ENCODE data around the gene PRR30. TPM values are rescaled to one million over a fixed set of nuclear protein-coding genes. Genes with fewer than 3 reads are reported as not detected.
"Not testable (repeated sequence)": the region's sequence is repeated elsewhere in the genome, so short reads cannot be mapped to it uniquely, and the experiment has no call there.

The PRR30 gene
- total RNA-seq, 1 experiment from 2014 or later = not detected

GRCh38 chr2:27122791-27123190 lies 16.4 kb downstream of the PRR30 start:
- no peaks in the 10 kb centered on the region for H3K36me3 ChIP-seq (ENCODE audit: control insufficient read depth, insufficient read depth, low read length)
- no peaks in the 10 kb centered on the region for H3K9me3 ChIP-seq
- intact Hi-C loops (cut with micrococcal nuclease; ENCODE audit: unreplicated experiment) = no loop called here
- Mint-ChIP-seq H3K4me3 (ENCODE audit: unreplicated experiment) (peak overlapping the region; percentile 81), H3K27ac (ENCODE audit: unreplicated experiment) (no peak overlapping the region), H3K36me3 (ENCODE audit: insufficient read depth, unreplicated experiment) (peaks cover 6% of the 10 kb centered on the region), H3K27me3 (ENCODE audit: insufficient read depth, unreplicated experiment) (peaks cover 13% of the 10 kb centered on the region), H3K9me3 (ENCODE audit: unreplicated experiment) (no peaks in the 10 kb centered on the region), H3K4me1 (ENCODE audit: low read depth, unreplicated experiment) (peaks cover 9% of the 10 kb centered on the region)
- no peak for DNase-seq
- no peaks in the 10 kb centered on the region for H3K27me3 ChIP-seq (replicated peaks; ENCODE audit: control insufficient read depth, insufficient read depth, low read length)
- no peak overlapping the region for H3K4me3 ChIP-seq (ENCODE audit: low read depth, low read length)
- no peak for TF ChIP-seq CTCF (IDR thresholded peaks at IDR 0.05; ENCODE audit: insufficient read depth in 1 of 2, low read depth in 1 of 2, low read length in 1 of 2, severe bottlenecking in 1 of 2, unreplicated experiment in 1 of 2)
- peaks cover 16% of the 10 kb centered on the region for H3K4me1 ChIP-seq
- BruUV-seq (replicated peaks) = no TSS peak
- ChIA-PET CTCF (interaction anchor here (0.6 to 2.0 kb wide), 6 partner anchors 34 to 157 kb away, joined by 3 to 5 read pairs (median 4); partner anchors contain the start of gene KHK), POLR2A (interaction anchor here (0.5 to 1.2 kb wide), 3 partner anchors 12 to 95 kb away, joined by 3 to 8 read pairs (median 5); partner anchors contain the start of genes ATRAID, CAD, PREB and SLC5A6)

GRCh38 chr2:27121906-27122305 lies 17.3 kb downstream of the PRR30 start:
- H3K4me3 Mint-ChIP-seq (ENCODE audit: unreplicated experiment) = no peak overlapping the region
- peaks cover 6% of the 10 kb centered on the region for H3K36me3 Mint-ChIP-seq (ENCODE audit: insufficient read depth, unreplicated experiment)
- H3K27me3 ChIP-seq (replicated peaks; ENCODE audit: control insufficient read depth, insufficient read depth, low read length) = no peaks in the 10 kb centered on the region
- no peak overlapping the region for H3K4me3 ChIP-seq (ENCODE audit: low read depth, low read length)
- no peaks in the 10 kb centered on the region for H3K9me3 ChIP-seq
- no peak for TF ChIP-seq CTCF (IDR thresholded peaks at IDR 0.05; ENCODE audit: insufficient read depth in 1 of 2, low read depth in 1 of 2, low read length in 1 of 2, severe bottlenecking in 1 of 2, unreplicated experiment in 1 of 2)
- DNase-seq = no peak
- H3K9me3 Mint-ChIP-seq (ENCODE audit: unreplicated experiment) = no peaks in the 10 kb centered on the region
- no peaks in the 10 kb centered on the region for H3K36me3 ChIP-seq (ENCODE audit: control insufficient read depth, insufficient read depth, low read length)
- H3K4me1 ChIP-seq = peaks cover 16% of the 10 kb centered on the region
- CTCF ChIA-PET = no interaction called here
- intact Hi-C loops (cut with micrococcal nuclease; ENCODE audit: unreplicated experiment) = no loop called here
- BruUV-seq (replicated peaks) = no TSS peak
- POLR2A ChIA-PET = no interaction called here
- no peak overlapping the region for H3K27ac Mint-ChIP-seq (ENCODE audit: unreplicated experiment)
- peaks cover 9% of the 10 kb centered on the region for H3K4me1 Mint-ChIP-seq (ENCODE audit: low read depth, unreplicated experiment)
- H3K27me3 Mint-ChIP-seq (ENCODE audit: insufficient read depth, unreplicated experiment) = peaks cover 13% of the 10 kb centered on the region

GRCh38 chr2:27119330-27119670 lies 19.9 kb downstream of the PRR30 start:
- CTCF ChIA-PET; H3K27me3 ChIP-seq (replicated peaks; ENCODE audit: control insufficient read depth, insufficient read depth, low read length); H3K4me1 ChIP-seq; DNase-seq; BruUV-seq (replicated peaks); H3K27ac Mint-ChIP-seq (ENCODE audit: unreplicated experiment); H3K9me3 Mint-ChIP-seq (ENCODE audit: unreplicated experiment); H3K4me1 Mint-ChIP-seq (ENCODE audit: low read depth, unreplicated experiment); intact Hi-C loops (cut with micrococcal nuclease; ENCODE audit: unreplicated experiment); POLR2A ChIA-PET; H3K36me3 Mint-ChIP-seq (ENCODE audit: insufficient read depth, unreplicated experiment); H3K9me3 ChIP-seq; H3K36me3 ChIP-seq (ENCODE audit: control insufficient read depth, insufficient read depth, low read length): not testable (repeated sequence)
- peak overlapping the region; percentile 61 for H3K4me3 ChIP-seq (ENCODE audit: low read depth, low read length)
- H3K4me3 Mint-ChIP-seq (ENCODE audit: unreplicated experiment) = peak overlapping the region; percentile 76
- H3K27me3 Mint-ChIP-seq (ENCODE audit: insufficient read depth, unreplicated experiment) = peaks cover 13% of the 10 kb centered on the region
